Fibroblast of skin of back (primary cell): Measurements from ENCODE around the gene MIXL1. TPM values are rescaled to one million over a fixed set of nuclear protein-coding genes. Genes with fewer than 3 reads are reported as not detected.
"Not testable (repeated sequence)": the region's sequence is repeated elsewhere in the genome, so short reads cannot be mapped to it uniquely, and the experiment has no call there.

Experiments
- DNase-seq: peaks from one replicate; pipeline ENCODE4 v3.0.0-alpha.2; 2013
- polyA plus RNA-seq, 2 experiments: library from polyadenylated mRNA; unstranded; fragments of 120-200 nt; gene quantifications; one replicate each; pipeline ENCODE4 v1.2.1, GENCODE V29; 2013; ENCODE audit not compliant: insufficient read length in 2 of 2

Gene MIXL1
- 0.10 TPM for polyA plus RNA-seq (2013, experiment 1 of 2; ENCODE audit: insufficient read length)
- not detected for polyA plus RNA-seq (2013, experiment 2 of 2; ENCODE audit: insufficient read length)

DNA sequence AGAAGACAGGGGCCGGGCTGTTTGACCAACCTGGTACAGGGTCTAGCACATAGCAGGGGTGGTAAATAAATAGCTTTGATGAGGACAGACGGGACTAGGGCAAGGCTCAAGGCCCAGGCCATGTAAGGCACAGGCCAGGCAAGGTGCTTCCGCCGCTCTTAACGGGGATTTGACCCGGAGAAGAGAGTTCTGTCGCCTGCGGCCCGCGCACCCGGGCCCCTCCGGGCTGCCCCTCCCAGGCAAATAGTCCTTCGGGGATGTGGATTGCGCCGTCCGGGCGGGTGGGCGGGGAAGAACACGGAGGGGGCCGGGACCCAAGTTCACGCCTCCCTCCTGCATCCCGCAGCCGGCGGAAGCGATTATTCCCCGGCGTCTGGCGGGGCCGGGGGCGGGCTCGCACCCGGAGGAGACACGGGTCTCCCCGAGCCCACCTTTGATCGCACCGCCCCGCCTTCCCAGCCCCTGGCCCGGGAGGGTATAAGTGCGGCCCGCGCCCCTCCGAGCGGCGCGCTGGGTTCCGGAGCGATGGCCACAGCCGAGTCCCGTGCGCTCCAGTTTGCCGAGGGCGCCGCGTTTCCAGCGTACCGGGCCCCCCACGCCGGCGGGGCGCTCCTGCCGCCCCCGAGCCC, at the start of gene MIXL1:
Gene MIXL1 (plus strand): TSS at position 508 of the 629 bp plus-strand sequence. CDS start 18 bp downstream, at position 526.
- DNase-seq, result no peak

DNA sequence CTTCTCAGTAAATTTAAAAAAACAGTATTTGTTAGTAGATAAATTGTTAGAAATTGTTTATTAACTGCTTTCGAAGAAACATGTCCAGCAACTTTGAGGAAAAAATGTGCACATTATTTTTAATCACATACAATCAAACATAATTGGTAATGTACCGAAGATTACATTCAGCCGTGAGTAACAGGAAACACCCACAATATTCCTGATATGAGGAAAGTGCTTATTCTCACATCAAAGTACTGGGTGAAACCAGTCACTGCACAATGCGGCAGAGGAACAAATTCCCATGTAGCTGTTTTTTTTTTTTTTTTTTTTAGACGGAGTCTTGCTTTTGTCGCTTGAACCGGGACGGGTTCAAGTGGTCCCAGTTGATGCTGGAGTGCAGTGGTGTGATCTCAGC, 46.6 kb upstream of the MIXL1 start:
- DNase-seq, result no peak

DNA sequence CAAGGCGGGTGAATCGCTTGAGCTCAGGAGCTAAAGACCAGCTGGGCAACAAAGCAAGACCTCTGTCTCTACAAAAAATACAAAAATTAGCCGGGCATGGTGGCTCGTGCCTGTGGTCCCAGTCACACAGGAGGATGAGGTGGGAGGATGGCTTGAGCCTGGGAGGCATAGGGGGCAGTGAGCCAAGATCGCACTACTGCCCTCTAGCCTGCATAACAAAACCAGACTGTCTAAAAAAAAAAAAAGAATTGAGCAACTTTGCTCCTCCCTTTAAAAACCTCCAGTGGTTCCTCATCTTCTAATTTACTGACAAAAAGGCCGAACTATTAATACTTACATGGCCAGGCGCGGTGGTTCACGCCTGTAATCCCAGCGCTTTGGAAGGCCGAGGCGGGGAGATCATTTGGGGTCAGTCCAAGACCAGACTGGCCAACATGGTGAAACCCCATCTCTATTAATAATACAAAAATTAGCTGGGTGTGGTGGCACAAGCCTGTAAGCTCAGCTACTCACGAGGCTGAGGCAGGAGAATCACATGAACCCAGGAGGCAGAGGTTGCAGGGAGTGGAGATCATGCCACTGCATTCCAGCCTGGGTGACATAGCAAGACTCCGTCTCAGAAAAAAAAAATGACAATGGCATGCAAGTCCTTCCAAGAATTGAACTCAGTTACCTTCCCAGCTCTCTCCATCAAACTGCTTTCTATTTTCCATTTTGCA, 41.3 kb upstream of the MIXL1 start:
- DNase-seq, result peak; percentile 59

DNA sequence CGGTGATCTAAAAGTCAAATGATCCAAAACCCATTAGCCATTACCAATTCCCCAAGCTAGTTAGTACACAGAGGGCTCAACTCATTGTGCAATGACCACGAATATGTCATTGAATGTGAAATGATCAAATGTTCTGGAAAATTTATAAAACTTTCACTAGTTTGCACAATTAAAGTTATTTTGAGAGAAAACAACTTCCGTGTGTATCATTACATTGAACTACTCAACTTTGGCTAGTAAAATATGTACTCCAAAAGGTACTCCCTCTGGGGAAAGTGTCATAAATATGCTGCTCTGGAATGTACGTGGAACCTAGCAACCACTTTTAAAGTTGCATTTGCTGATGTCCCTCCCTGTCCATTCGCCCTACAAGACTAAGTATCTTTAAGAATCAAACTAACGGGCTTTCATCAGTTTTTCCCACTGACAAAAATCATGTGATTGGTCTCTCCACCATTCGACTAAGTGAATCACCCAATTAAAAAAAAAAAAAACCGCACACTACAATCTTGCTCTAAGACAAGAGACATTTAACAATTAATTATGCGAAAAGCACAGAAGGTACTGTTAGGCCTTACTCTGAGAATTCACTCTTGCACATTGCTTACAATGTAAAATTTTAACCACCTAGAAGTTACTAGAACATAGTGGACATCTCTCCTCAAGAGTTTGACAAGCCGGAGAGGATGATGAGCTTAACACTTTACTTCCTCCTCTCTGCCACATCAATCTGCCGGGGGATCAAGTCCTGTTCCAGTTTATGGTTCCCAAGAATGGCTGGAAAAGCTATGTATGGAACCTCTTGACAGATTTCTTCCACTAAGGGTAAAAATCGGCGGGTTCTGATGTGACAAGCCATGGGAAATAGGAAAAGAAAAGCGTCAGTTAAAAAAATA, 38.1 kb upstream of the MIXL1 start:
- DNase-seq, result peak; percentile 19

DNA sequence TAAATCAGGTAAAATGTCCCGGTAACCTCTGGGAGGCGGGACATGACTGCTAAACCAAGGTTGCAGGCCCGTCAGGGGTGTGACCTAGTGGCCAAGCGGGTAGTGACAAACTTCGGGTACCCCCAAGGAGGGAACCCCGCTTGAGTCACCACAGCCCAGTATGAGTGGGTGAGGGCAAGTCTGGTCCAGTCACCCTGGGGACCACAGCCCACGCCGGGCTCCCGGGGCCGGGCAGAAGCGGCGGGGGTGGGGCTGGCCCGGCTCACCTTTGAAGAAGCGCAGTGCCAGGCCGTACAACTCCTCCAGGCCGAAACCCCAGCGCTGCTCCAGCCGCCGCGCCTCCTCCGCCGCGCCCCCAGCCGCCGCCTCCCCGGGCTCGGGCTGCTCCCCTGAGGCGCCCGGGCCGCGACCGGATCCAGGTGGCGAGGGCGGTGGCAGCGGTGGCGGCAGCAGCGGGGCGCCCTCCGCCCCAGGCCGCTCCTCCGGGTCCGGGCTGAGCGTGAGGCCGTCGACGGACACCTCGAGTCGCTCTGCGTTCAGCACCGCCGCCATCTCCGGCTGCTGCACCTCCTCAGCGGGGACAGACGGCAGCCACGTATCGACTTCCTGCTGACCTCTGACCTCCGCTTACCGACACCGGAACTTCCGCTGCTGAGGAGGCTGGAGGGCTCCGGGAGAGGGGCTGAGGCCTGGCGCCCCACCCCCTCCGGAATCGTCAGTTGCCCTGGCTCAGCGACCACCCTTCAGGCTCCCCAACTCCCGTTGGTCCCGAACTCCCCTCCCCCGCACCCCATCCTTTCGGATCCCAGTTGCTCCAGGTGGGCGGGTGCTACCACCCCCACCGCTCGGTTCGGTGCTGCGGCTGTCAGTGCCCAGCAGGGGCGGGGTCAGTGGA, 37.1 kb upstream of the MIXL1 start, which contains the start of gene ACBD3:
Gene ACBD3 (minus strand): TSS at position 618 of the 895 bp plus-strand sequence. CDS start 66 bp downstream, at position 552.
- DNase-seq, result peak; percentile 90

DNA sequence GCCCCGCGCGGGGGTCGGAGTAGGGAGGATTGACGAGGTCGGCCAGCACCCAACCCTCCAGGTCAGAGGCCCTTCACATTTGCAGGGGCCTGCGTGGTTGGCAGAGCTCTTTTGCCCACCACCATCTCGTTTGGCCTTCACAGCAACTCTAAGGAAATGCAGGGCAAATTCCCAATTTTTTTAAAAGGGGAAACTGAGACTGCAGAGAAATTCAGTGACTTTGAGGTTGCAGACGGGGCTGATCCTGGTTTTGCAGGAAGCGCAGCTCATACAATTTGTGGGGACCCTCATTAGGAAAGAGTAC, 36.5 kb upstream of the MIXL1 start:
- no peak for DNase-seq

DNA sequence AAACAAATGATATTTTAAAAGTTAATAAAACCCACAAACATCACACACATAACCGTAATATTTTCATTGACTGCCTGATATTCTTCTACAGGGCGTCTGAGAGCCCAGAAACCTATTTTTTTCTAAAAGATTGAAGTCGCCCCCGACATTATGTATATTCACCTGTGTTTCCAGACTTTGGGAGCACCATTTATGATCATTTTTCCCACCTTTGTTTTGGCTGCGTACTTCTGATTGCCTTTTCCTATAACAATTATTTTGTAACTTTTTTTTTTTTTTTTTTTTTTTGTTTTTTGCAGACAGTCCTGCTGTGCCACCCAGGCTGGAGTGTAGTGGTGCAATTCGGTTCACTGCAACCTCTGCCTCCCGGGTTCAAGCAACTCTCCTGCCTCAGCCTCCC, 36.1 kb upstream of the MIXL1 start:
- no peak for DNase-seq

DNA sequence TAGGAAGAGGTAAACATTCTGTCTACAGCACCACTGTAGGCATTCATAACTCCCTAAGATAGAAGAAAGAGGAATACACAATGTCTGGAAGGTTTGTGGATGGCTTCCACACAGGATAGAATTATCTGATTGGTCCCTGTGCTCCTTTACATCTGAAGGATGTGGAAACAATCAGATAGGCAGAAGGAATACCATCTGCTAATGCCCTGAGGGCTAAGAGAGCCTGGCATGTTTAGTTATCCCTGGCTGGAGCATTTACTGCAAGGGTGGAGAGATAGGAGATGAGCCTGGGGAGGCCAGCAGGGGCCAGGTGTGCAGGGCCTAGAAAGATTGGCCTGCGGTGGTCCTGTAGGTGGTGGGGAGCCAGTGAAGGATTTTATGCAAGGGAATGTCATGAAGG, 28.3 kb upstream of the MIXL1 start:
- DNase-seq, result no peak

DNA sequence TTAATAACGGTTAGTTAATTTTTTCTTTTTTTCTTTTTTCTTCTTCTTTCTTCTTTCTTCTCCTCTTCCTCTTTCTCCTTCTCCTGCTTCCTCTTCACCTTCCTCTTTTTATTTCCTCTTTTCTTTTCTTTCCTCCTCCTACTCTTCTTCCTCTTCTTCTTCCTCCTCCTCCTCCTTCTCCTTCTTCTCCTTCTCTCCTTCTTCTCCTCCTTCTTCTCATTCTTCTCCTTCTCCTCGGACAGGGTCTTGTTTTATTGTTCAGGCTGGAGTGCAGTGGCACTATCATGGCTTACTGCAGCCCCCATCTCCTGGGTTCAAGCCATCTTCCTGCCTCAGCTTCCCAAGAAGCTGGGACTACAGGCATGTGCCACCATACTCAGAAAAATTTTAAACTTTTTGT, 23.5 kb upstream of the MIXL1 start:
- DNase-seq, result no peak

DNA sequence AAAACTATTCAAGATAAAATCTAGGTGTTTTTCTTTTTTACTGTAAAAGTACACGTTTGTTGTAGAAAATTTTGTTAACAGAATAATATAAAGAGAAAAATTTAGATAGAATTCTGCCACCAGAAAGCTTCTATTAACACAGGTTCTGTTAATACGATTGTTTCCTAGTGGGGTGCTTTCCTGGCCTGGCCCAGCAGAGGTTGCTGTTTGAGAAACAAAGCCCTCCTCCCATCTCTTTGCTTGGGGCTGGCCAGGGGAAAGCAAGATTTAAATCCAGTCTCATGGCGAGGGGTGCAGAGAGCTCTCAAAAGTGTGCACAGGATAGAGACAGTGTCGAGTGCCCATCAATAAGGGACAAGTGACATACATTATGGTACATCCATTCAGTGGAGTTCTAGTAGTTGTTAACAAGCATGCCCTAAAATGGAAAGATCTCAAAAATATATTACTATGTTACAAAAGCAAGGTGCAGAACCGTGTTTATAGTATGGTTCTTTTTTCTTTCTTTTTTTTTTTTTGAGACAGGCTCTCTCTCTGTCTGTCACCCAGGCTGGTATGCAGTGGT, 22.4 kb upstream of the MIXL1 start:
- DNase-seq, result no peak

DNA sequence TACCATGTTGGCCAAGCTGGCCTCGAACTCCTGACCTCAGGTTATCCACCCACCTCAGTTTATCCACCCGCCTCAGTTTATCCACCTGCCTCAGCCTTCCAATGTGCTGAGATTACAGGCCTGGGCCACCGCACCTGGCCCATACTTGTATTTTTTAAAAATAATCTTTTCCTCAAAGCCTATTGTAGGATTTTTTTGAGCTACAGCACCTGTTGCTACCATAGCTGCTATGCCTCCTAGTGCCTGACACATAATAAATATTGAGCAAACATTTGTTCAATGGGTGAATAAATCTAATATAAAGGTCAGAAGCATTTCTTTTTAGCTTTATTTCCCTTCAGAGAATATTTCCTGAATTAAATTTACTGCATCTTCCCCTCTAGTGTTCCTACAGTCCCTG, 21.2 kb upstream of the MIXL1 start:
- no peak for DNase-seq

DNA sequence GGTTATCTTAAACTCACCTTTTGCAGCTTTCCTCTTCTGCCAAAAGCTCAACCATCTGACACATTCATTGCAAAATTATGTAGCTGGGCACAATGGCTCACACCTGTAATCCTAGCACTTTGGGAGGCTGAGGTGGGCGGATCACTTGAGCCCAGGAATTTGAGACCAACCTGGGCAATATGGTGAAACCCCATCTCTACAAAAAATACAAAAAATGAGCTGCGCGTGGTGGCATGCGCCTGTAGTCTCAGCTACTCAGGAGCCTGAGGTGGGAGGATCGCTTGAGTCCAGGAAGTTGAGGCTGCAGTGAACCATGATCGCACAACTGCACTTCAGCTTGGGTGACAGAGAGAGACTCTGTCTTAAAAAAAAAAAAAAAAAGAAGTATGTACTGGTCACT, 20.8 kb upstream of the MIXL1 start:
- DNase-seq, result not testable (repeated sequence)

DNA sequence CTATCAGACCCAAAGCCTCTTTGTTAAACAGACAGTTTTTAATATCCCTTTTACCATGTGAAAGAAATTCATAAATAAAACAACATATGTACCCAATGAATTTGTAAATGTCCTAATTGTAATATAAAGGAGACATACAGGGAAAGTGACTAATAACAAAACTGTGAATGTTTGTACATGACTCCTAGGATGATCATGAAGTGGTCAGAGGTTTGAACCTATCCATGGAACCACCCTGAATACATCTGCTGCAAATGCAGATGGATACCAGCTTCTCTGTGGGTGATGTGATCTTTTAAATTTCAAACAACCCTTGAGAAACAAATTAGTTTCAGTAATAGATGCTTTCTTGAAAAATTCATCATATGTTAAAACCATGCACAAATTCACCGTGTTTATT, 20.2 kb upstream of the MIXL1 start:
- DNase-seq, result no peak

DNA sequence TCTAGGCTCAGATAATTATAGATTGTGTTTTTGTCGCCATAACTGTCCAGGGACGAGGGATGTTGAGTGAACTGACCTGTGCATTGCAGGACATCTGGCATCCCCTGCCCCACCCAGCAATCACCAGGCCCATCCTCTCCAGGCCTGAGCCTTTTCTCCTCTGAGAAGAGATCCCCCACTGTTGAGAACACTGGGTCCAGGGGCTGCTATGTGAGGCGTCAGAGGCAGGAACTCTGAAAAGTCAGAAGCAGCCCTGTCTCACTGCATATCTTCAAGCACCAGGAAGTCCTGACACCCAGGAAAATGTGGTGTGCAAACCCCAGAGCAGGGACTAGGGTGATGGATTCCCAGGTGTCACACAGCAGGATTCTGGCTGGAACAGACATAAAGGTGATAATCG, 19.8 kb upstream of the MIXL1 start:
- no peak for DNase-seq

DNA sequence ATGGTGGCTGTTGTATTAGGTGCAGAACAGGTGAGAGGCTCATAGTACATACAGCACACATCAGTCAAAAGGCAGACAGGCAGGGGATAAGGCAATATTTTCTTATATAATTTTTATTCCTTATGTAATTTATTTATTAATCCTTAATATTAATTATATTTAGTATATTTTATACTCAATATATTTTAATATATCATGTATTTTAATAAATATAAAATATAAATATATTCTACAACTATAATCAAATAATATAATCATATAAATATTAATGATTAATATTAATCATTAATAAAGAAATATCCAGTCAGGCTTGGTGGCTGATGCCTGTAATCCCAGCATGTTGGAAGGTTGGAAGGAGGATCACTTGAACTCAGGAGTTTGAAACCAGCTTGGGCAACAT, 19.3 kb upstream of the MIXL1 start:
- no peak for DNase-seq

DNA sequence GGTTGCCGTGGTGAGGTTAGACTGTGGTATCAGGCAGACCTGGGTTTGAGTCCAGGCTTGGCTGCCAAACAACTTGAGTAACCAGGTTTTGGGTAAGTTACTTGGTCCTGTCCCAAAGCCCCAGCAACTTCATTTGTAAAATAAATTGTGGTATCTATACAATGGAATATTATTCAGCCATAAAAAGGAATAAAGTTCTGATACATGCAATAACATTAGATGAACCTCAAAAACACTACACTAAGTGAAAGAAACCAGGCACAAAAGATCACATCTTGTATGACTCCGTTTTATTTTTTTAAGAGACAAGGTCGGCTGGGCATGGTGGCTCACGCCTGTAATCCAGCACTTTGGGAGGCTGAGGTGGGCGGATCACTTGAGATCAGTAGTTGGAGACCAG, 16.4 kb upstream of the MIXL1 start:
- DNase-seq, result no peak

DNA sequence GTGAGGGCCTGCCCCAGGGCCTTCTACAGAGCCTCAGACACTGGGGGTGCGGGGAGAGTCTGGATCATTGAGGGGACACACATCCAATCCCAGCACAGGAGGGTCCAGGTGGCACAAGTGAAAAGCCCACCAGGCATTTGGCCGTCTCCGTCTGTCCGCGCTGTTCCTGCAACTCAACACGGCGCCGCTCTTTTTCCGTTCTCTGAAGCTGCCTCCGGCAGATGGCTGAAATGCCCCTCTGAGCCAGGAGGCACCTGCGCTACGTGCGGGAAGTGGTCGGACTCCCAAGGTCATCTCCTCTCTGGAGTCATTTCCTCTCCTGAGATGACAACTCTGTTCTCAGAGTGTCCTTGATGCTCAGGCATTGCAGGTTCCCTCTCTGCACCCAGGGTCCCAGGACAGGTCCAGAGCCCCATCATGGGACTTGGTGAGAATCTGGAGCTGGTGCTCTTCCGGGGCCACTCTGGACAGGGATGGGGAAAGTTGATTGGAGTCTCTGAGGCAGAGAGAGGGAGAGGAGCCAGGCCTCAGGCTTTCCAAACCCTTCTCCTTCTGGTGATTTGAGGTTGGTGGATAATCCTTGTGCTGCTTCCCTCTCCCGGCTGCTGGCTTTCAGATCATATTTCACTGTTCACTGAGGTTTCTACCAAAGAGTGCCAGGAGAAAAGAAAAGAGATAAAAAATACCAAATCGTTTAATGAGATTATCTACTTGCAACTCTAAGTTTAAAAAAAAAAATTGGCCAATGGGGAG, 14.0 kb upstream of the MIXL1 start:
- DNase-seq, result no peak

DNA sequence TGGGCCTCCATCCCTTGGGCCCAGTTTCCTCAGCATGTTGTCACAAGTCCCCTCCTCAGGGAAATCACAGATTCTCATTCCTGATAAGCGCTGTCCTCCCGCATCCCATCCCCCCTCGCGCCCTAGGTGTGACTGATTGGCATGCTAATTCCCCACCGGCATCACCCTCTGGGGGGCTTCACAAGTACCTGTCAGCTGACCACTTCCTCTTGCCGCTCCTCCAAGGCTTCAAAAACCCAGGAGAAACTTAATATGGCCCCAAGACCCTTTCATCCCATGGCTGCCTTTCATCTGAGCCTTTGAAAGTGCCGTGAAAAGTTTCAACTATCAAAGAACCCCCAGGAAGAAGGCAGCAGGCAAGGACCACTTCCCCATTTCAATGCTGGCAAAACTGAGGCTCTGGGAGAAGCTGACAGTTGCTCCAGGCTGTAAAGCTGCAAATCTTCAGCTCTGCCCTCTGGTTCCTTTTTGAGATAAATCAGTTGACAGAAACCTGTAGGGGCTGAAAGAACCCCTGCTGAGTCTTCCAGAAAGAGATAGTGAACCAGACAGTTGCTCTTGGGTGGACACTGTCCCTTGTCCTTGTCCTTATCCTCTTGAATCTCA, 12.8 kb upstream of the MIXL1 start:
- DNase-seq, result no peak

DNA sequence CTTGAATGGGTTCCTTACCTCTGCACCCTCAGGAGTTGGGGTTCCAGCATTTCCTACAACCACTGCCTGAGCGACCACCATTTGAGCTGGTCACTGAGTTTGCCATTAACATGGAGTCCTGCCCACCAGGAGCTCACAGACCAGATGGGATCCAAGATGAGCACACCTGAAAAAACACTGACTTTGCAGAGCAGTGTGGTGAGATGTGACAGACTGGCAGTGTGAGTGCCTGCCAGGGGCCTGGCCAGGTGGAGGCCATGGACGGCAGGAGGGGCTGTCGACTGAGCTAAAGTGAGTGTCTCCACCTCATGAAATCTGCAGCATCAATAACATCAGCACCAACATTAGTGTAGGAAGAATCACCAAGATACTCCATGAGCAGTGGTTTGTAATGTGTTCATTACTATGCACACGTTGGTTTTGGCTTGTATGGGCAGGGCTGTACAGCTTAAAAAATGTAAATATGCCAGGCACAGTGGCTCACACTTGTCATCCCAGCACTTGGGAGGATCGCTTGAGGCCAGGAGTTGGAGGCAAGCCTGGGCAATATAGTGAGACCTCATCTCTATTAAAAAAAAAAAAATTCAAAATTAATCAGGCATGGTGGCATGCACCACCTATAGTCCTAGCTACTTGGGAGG, 12.2 kb upstream of the MIXL1 start:
- DNase-seq, result no peak

DNA sequence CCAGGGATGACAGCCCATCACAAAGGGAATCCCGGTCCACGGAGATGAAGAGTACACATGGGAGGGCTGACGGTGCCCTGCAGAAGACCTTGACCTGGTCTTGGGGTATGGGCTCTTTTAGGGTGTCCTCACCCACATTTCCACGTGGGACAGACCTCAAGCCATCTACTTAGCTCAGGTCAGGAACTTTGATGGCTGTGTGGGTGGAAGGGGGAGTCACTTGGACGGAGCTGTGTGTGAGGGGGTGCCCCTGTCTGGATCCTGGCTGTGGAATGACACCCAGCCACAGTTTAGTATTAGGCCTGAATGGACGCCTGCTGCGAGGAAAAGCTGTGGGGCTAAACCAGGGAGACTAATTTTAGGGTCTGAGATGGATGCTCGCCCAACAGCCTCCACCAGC, 10.9 kb upstream of the MIXL1 start:
- DNase-seq, result no peak
